HG02759 (cell line): ENCODE measurements around the gene TTC3.

ENCODE experiments used
- ATAC-seq: cut with Tn5 transposase; IDR thresholded peaks from one replicate; pipeline ENCODE4 v1.9.1; 2021; ENCODE audit warnings: mild to moderate bottlenecking, moderate library complexity; ENCODE audit not compliant: unreplicated experiment

The TTC3 gene

DNA sequence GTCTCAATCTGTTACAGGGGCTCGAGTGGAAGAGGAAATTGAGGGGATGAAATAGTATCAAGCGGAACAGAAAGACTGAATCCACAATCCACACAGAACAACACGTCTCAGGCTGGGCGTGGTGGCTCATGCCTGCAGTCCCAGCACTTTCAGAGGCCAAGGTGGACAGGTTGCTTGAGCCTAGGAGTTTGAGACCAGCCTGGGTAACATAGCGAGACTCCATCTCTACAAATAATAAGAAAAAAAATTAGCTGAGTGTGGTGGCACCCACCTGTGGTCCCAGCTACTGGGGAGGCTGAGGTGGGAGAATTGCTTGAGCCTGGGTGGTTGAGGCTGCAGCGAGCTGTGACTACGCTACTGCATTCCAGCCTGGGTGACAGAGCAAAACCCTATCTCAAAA is 168.4 kb downstream of the TTC3 start:
- no peak for ATAC-seq

DNA sequence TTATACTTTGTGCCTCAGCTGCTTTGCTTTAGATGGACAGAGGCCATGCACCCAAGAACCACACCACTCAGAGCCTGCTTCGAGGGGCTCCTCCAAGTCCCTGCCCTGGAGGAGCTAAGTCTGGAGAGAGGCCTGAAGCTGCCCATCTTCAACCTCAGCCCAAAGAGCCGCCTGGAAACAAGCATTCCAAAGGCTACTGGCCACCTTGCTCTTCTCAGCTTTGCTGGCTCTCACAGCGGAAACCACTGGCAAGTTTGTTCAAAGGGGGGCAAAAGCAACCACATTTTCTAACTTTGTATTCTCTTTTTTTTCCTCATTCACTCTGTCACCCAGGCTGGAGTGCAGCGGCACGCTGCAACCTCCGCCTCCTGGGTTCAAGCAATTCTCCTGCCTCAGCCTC is 170.9 kb downstream of the TTC3 start:
- ATAC-seq = no peak

DNA sequence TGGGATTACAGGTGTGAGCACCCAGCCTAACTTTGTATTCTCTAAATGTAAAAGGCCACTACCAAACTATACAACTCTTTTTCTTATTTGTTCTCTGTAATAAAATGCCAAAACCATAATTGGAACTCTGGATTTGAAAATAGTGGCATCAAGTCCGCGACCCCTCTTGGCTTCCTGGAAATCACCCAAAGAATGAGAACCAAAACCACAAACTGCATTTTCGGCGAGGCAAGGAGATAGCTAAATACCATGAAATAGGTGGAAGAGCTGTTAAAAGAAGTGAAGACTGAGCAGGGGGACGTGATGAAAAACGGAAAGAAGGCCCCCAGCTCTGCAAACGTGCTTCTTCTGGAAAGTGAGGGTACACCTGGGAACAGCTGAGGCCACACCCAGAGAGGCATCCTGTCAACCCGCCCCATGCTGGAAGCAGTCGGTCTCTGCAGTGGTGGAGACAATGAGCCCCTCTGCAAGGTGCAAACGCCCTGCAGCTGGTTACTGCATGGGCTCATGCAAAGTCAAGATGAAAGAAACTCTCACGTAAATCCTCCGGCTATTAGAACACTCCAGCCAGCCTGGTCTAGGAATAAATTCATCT is 171.5 kb downstream of the TTC3 start:
- no peak for ATAC-seq

DNA sequence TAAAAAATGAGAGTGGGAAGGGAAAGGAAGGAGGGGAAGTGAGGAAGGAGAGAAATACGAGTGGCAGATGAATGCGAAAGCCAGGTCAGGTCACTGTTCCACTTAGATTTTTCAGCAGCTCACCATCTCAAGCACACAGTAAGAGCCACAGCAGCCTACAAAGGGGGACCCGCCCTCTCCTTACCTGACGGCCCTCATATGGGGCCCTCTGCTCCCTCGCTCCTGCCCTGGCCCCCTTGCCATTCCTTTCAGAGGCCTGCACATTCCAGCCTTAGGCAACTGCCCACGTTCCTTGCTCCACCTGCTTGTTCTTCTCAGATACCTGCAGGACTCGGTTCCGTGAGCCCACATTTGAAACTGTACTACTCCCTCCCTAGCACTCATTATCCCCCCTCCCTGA is 172.1 kb downstream of the TTC3 start:
- ATAC-seq = no peak

DNA sequence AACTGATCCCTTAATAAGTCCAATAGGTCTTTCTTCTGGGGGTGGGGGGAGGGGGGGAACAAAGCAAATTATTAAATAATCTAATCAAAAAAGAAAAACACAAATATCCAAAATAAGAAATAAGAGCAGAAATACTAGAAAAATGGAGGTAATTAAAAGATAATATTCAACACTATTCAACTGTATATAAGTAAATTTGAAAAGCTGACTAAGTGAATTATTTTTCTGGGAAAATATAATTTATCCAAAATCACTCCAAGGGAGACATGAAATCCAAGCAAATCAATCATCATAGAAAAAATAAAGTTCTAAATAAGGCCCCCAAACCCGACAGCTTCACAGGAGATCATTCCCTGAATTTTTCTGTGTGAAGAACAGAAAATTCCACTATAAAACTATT is 175.2 kb downstream of the TTC3 start:
- ATAC-seq = no peak

DNA sequence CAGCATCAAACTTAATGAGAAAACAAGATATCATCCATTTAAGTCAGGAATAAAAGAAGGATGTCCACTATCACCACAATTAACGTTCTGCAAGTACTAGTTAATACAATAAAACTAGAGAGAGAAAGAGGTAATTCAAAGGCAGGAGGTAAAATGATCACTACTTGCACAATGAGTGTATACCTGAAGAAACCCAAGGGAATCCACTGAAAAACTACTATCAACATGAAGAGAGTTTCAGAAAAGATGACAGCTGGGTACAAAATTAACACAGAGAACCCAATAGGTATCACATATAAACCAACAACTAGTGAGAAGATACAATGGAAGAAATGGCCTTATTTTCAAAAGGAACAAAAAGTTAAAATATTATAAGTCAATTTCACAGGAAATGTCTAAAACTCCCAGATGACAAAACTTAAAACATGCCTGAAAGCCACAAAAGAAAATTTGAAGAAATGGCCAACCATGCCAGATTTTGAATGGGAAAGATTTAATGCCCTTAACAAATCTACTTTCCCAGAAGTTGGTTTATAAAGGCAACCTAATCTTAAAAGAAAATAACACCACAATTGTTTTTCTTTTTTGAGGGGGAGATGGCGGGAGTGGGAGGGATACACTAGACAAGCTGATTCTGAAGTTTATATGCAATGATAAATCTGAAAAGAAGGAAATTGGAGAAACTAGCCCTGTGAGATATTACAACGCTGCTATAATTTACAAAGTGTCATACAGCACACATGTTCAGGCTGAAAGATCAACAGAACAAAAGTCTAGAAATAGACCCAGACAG is 176.3 kb downstream of the TTC3 start:
- ATAC-seq = no peak

DNA sequence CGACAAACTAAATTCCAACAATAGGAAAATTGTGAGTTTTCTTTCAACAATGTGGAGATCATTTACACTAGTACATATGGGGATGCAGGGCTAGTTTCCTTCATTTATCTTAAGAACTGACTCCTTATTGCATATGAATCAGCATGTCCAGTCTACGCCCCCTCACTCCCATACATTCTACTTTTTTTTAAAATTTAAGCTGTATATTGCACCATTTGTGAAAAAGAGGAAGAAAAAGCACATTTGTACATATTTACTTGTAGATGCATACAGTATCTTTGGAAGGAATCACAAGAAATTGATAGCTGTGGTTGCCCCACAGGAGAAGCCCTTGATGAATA is 178.2 kb downstream of the TTC3 start:
- ATAC-seq = no peak
